Cortex of kidney (tissue), 1 donor: Measurements from ENCODE around the gene UTS2R.
"Not testable (repeated sequence)": the region's sequence is repeated elsewhere in the genome, so short reads cannot be mapped to it uniquely, and the experiment has no call there.

Experiments used
- DNase-seq: peaks from one replicate; lab custom pipeline; 2025; lab: John Stamatoyannopoulos, UW

The UTS2R gene

DNA sequence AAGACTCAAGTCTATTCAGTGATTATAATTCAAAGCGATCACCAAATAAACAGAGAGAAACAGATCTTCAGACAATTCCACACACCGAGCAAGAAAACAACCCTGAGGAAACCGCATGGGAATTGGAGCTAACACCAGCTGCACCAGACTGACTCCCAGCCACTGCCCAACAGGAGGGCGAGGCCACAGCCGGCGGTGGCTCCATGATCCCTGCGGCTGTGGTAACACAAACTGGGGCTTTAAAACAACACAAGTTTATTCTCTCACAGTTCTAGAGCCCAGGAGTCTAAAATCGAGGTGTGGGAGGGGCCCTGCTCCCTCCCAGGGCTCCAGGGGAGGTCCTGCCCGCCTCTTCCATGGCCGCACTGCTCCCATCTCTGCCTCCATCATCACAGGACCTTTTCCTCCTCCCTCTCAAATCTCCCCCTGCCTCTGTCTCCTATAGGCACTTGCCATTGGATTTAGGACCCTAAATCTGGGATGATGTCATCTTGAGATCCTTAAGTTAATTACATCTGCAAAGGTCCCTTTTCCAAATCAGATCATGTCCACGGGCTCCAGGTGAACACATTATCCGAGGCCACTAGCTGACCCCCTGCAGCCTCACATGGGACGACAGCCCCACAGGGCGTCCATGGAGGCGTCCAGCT, 36.8 kb downstream of the UTS2R start:
- no peak for DNase-seq

DNA sequence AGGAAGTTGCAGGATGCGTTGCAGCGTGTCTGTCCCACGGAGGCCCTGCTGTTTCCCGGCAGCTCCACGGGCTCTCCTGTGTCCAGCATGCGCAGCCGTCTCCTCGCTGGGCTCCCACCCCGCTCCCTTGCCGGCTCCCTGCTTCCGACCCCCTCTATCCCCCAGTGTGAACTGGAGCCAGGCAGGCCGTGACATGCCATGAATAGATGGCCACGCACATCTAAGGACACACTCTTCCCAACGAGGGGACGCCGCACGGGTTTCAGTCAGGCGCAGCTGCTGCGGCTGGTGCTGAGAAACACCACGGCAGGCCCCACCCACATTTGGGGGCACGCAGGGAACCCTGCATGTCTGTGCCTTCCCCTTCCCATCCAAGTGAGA, 37.4 kb downstream of the UTS2R start:
- no peak for DNase-seq

DNA sequence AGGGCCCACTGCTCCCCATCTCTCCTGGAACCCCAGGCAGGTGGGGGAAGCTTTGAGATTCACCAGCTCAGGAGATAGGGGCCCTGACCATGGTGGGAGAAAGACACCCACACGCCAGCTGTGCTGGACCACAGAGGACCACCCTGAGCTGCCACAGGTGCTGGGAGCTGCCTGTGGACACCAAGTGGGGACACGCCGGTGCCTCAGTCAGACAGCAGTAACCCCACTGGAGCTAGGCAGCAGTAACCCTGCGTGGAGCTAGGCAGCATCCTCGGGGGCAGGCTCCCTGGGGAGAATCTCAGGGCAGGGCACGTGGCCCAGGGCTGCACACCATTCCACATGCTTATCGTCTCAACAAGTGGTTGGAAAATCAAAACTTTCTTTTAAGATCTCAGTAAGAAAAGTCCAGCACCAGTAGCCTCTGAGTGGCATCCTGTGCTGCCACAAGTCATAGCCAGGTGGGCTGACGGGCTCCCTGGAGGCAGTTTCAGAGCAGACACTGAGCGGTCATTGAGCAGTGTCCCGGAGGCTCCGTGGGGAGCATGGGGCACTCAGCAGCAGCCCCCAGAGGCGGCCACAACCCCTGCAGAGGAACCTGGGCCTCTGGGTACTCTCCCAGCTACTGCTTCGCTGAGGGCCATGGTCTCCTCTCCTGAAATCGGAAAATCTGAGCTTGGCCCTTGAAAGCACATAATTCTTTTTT, 38.6 kb downstream of the UTS2R start:
- no peak for DNase-seq

DNA sequence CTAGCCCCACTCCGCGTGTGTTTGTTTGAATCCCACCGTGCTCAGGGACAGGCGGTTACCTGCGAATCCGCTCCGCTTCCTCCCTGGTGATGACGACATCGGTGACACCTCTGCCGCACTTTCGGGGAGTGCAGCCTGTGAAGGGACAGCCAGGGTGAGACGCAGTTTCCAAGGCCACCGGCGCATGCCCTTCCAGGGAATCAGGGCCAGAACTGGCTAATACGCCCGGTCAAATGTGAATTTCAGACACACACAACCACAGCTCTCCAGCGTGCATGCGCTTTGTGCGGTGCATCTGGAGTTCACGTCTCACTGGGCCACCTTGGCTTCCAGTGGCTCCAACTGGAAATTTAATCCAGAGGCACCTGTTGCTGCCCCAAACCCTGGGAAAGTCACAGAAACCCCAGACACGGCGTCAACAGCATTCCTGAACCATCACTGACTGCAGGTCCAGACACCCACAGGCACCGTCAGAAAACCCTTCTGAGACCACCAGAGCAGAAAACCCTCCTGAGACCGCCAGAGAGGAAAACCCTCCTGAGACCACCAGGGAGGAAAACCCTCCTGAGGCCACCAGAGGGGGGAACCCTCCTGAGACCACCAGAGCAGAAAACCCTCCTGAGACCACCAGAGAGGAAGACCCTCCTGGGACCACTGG, 40.0 kb downstream of the UTS2R start:
- DNase-seq, result no peak

DNA sequence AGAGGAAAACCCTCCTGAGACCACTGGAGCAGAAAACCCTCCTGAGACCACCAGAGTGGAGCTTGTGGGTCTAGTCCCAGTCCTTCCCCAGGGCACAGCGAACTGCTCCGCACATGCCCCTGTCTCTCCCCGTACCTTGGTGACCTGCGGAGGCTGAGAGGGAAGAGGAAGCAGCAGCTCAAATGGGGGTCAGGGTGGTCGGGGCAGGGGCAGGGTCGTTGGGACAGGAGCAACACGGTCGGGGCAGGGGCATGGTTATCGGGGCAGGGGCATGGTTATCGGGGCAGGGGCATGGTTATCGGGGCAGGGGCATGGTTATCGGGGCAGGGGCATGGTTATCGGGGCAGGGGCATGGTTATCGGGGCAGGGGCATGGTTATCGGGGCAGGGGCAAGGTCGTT, 40.5 kb downstream of the UTS2R start:
- not testable (repeated sequence) for DNase-seq

DNA sequence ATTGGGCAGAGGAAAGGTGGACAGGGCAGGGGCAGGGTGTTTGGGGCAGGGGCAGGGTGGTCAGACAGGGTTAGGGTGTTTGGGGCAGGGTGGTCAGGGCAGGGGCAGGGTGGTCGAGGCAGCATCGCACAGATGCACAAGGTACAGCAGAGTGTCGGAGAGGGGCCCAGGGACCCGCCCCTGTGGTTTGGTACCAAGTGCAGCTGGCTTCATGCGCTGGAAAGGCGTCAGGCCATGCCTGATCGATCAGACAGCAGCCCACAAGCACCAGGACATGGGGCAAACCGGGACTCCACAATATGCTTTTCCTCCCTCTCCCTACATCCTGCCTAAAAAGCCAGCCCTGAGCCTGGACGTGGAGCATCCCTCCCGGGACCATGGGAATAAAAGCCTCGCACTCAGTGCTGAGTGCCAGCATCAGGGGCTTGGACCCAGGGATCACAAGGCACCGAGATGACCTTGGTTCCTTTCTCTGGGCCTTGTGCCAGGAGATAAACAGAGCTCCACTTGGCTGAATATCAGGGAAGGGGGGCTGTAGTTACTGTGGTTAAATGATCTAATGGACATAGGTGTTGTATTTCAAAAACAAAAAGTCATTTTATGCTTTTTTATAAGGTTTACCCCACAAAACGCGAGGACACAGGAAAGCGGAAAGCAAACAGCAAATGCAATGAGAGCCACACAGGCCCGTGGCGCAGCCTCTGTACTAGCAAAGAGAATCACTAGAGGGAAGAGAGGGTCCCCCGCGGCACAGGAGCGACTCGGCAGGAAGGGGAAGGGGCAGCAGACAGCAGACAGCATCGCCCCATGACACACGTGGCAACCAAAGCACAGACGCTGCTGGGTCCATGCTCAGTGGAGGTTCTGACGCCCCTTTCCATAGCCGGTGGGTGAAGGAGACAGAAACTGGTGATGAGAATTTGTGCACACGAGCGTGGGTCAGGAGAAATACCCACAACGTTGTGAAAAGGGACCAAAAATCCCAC, 41.3 kb downstream of the UTS2R start:
- no peak for DNase-seq

DNA sequence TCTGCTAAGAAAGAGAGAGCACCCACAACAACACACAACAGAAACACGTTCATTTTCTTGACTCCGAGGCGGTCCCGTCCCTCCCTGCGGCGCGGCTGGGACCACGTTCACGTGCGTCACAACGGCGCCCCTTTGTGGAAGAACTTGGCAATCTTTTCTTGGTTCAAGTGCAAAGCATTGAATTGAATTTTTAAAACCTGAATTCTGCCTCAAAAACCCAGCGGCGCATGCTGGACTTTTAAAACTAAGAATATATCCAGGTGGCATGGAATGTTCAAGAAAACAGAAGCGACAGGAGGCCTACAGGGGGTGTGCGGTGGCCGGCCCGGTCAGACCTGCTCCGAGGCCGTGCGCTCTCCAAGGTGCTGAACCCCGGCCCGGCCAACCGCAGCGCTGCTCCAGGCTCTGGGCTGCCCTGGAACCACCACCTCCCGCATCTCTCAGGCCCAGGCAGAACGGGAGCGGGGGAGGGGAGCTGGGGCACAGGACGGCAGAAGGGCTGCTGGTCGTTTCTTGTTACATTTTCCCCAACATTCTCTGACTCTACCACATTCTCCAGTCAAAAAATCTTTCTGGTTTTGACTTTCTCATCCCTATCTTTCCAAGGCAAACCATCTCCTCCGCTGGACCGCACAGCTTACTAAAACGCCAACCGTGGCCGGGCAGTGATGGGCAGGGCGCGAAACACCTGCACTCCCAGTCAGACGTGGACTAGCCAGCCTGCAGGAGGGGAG, 43.1 kb downstream of the UTS2R start:
- DNase-seq, result no peak

DNA sequence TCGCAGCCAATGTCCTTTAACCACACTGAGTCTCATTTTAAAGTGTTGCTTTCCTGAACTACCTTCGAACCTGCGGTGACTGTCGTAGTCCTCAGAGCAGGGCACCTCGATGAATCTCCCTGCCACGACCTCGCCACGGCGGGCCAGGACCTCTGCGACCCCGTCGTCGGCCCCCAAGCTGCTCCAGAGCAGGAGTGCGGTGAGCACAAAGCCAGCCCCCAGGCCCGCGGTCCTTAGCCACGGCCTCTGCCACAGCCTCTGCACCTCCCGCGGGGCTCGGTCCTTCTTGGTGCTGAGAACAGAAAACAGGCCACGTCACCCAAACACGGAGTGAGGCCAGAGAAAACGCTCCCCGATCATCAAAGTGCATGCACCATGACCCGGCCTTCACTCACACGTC, 43.8 kb downstream of the UTS2R start:
- DNase-seq, result no peak

DNA sequence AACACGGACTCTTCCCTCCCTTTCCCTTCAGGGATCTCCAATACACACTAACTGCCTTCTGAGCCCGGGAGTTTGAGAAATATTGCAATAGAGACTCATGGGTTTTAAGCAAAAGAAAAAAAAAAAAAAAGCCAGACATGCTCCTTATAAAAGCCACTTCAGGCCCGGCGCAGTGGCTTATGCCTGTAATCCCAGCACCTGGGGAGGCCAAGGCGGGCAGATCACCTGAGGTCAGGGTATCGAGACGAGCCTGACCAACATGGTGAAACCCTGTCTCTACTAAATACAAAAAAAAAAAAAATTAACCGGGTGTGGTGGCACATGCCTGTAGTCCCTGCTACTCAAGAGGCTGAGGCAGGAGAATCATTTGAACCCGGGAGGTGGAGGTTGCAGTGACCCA, 44.2 kb downstream of the UTS2R start:
- no peak for DNase-seq

DNA sequence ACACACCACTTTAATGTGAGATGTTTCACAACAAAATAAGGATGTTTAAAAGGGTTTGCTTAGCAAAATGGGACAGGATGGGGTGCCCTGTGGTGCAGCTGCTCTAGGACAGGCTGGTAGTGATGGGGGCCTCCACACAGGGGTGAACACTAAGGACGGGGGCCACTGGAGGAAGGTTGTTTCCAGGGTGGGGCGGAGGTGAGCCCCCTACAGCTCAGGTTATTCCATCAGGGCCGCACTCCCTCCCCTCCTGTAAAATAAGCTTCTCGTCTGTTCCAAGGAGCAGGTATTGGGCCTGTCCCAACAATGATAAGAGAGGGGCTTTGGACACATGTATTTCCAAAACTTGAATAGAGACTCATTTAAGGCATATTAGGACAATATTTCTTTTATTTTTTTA, 44.7 kb downstream of the UTS2R start:
- no peak for DNase-seq

DNA sequence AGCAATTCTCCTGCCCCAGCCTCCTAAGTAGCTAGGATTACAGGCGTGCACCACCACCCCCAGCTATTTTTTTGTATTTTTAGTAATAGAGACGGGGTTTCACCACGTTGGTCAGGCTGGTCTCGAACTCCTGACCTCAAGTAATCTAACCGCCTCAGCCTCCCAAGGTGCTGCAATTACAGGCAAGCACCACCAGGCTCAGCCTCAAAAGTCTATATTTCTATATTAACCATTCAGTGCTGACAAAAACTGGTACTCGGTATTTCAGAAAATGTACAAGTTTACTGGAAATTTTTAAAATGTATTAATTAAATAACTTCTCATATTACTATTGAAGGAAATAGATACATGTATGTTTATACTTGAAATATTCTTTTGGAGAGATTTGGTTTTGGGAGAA, 45.2 kb downstream of the UTS2R start:
- DNase-seq, result no peak

DNA sequence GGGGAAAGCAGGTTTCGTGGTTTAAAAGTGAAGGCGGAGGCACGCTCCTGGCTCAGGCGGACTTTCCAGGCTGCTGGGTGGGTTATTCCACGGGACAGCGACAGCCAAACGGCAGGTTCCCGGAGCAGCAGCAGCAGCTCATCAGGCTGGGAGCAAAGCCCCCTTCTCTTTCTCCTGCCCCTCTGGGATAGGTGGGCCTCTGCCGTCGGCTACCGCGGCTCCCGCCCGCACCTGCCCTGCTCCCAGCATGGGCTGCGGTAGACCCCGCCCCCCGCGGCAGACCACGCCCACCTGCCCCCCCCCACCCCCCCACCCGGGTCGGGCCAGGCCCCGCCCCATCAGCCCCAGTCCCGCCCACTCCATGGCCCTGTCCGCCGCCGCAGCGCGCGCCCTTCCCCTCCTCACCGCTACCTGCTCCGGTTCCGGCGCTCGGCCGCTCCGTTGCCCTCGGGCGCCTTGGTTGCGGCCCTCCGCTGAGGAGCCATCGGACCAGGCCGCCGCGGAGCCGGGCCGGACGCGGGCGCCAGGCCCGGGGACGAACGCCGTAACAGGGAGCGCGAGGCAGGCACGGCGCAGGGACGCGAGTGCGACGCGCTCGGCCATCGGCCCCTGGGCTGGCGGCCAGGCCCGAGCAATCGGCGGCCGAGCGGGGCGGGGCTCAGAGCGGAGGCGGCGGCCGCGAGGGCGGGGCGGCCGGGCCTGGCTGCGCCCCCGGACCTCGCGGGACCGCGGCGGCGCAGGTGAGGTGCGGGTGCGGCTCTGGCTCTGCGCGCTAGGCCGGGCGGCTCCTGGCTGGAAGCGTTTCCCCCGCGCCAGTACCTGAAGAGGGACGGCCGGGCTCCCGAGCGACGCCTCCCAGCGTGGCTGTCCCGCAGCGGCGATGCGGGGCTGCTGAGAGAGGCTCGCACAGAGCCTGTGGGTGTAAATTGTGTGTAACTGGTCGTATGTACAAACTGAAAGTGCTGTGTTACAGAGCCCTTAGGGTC, 46.7 kb downstream of the UTS2R start, which contains the start of the genes HEXD and OGFOD3:
Gene HEXD (plus strand): TSS at position 347 of the 986 bp plus-strand sequence. CDS start 1,453 bp downstream, outside the sequence.
Gene OGFOD3 (minus strand): TSS at position 586 of the 986 bp plus-strand sequence. CDS start 101 bp downstream, at position 485.
- no peak for DNase-seq

DNA sequence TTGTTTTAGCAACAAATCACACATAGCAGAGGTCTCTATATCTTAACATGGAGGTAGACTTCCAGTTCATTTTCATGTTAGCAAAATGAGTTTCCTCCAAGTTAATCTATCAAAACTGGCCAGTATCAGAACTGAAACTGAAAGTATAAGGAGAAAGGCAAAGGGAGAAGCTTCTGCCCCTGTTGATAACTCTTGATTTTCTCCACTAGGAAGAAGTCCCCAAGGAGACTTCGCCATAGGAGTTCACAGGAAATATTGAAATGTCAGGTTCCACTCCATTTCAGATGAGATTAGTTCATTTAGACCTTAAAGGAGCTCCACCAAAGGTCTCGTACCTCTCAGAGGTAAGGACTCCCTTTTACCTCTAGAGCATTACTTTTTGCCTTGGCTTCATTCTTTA, 48.0 kb downstream of the UTS2R start:
- DNase-seq, result no peak

DNA sequence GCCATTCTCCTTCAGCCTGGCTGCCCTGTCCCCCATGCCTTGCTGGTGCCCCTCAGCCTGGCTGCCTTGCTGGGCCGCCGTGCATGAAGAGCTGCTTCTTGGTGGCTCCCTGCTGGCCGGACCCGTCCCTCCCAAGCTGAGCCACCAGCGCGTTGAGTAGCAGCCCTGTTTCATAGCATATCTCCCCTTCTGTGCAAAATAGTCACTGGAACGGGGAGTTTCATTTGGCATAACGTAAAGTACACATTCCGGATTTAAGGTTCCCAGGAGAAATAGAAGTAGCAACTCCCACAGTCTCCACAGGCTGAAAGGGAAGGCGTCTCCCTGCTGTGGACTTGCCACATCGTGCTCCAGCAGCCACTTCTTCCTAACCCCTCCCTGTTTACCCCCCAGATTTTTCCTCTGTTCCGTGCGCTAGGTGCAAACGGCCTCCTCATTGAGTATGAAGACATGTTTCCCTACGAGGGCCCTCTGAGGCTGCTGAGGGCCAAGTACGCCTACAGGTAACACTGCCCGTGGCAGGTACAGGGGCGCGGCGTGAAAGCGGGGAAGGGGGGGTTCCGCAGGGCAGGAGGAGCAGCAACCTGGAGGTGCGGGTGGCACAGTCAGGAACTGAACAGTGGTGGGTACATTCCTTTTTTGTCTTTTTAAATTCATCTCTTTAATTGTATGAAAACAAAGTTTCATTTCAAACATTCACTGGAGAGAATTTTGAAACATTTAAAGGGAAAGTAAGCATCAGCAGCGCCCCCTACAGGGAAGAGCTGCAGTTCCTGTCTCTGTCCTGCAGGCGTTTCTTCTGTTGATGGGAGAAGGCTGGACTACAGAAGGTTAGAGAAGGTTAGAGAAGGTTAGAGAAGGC, 52.7 kb downstream of the UTS2R start:
- DNase-seq, result no peak

DNA sequence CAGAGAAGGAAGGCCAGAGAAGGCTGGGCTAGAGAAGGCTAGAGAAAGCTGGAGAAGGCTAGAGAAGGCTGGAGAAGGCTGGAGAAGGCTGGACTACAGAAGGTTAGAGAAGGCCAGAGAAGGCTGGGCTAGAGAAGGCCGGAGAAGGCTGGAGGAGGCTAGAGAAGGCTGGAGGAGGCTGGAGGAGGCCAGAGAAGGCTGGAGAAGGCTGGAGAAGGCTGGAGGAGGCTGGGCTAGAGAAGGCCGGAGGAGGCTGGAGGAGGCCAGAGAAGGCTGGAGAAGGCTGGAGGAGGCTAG, 53.2 kb downstream of the UTS2R start:
- no peak for DNase-seq
